NCI-H446 (cell line): ENCODE measurements around the gene HNRNPA1L2.
A peak's percentile ranks its signal among the peaks of the same experiment; 100 is the strongest.
"Not testable (repeated sequence)": the region's sequence is repeated elsewhere in the genome, so short reads cannot be mapped to it uniquely, and the experiment has no call there.

Experiments used
- DNase-seq, 2 experiments: peaks; one replicate each; lab custom pipeline; 2025; lab: John Stamatoyannopoulos, UW

Gene HNRNPA1L2

DNA sequence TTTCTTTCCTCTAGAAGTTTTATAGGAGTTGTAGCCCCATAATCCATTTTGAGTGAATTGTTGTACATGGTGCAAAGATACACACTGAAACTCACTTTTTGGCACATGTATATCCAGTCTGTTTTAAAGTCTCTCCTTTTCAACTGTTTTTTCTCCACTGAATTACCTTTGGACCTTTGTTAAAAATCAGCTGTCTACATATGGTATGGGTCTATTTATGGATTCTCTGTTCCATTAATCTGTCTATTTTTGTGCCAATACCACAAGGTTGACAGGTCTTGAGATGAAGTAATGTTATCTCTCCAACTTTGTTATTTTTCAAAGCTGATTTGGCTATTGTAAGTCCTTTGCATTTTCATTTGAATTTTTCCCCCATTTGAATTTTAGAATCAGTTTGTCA is 4.7 kb downstream of the HNRNPA1L2 start:
- DNase-seq = no peak

DNA sequence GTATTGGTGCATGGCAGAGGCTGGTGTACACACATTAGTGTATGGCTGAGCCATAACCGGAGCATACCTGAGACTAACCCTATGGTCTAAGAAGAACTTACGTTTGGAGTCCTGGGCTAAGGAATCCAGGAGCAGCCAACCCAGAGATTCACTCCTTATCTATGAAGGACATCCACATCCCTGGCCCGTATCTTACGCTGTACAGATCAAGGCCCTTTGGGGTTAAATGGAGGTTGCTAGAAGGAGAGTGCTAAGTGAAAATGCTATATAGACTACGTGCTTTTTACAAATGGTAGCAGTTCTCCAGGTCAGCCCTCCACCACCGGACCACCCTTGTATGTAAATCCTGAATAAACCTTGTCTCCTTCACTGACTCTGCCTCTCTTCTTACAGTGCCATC is 8.5 kb downstream of the HNRNPA1L2 start:
- no peak for DNase-seq

DNA sequence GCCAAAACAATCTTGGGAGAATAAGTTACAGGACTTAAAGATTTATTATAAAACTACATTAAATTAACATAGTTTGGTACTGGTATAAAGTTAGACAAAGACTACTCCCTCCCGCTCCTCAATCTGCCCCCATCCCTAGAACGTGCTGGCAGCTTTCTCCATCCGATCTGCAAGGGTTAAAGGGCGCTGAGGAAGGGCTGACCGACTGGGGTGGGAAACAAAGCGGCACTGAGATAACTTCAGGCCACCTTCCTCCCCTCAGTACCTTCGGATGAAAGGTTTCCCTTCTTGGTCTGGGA is 9.6 kb downstream of the HNRNPA1L2 start:
- DNase-seq = no peak

DNA sequence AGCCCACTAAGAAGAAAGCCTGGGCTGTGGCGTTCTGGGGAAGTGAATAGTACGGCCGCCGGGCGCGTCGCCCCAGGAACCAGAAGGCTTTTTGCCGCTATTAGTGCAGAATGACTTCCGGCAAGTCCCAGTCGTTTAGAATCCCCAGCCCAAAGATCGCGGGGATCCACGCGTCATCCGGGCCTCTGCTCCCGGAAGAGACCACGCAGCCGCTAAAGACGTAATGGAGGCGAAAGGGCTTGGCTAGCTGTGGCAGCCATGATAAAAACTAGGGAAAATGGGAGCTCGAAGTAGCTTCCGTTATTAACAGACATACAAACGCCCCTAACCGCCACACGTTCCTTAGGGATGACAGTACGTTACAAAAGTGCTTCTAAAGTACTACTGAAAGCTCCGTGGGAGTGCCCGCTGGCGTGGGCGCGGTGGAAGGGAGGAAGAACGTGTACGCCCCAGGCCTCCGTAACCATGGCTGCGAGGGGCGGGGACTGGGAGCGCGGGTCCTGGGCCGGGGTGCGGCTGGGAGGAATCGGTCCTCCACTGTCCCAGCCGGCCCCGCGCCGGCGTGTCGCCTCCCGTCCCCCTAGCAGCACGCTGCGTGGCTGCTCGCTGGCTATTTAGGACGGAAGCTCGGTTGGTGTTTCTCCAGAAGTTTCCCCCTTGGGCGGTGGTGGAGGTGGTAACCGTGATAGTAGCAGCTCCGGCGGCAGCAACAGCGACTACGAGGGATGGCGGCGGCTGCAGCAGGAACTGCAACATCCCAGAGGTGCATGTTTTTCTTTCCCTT is 10.2 kb downstream of the HNRNPA1L2 start, which contains the start of gene SUGT1:
Gene SUGT1 (plus strand): TSS at position 641 of the 784 bp plus-strand sequence. CDS start 85 bp downstream, at position 726.
- DNase-seq = peak; percentile 86 to 95

DNA sequence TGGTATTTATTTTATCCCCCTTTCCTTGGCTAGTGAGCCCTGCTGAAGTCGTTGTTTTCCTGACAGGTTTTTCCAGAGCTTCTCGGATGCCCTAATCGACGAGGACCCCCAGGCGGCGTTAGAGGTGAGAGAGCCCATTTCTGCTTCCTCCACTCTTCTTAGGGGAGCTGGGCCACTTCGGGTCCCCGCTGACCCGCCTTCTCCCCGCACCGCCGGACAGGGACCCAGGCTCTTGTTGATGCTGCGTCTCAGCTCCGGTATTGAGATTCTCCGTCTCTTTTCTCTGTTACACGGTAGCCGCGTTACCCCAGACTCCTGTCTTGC is 10.7 kb downstream of the HNRNPA1L2 start:
- DNase-seq = no peak

DNA sequence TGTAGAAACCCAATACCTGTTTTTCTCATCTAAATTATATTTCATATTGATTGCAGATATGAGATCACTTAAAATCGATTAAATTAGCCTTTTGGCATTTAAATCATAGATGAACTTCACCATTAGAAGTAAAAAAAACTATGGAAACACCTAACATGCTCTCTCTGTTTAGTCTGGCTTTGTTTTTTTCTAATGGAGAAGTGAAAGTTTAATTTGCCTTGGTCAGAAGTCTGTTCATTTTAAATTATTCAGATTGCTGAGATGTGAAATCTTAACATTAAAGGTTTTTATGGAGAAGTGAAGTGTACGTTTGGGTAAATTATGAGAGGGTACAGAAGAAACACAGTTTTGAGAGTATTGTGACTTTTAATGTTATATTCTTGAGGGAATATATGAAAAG is 17.1 kb downstream of the HNRNPA1L2 start:
- DNase-seq = no peak

DNA sequence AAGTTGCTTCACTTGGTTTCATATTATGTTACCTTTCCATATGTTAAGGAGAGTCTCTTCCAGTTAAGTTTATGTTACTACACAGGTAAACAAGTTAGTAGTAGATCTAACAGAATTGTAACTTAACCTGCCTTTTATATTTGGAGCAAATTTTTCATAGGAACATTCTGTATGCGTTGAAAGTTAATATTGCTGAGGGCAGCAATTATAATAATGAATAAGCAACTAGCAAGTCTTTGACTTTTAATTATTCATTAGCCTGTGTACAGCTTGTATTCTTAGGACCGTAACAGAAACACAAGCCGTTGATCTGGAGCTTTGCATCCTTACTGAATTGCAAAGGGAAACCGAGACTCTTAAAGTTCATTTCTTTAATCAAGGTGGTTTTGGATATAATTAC is 22.0 kb downstream of the HNRNPA1L2 start:
- no peak for DNase-seq

DNA sequence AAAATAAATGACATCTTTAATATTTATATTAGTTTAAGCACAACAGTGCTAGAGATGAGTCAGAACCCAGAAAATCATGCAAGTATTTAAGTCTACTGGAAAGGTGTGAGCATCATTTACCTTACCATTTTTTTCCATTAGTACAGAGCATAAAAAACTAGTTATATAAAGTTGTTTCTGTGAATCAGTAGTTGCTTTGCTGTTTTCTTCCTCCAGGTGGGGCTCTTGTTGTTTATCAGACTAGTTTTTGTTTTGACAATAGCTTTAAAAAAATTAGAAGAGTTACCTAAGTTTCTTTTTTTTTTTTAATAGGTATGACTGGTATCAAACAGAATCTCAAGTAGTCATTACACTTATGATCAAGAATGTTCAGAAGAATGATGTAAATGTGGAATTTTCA is 23.1 kb downstream of the HNRNPA1L2 start:
- DNase-seq = no peak

DNA sequence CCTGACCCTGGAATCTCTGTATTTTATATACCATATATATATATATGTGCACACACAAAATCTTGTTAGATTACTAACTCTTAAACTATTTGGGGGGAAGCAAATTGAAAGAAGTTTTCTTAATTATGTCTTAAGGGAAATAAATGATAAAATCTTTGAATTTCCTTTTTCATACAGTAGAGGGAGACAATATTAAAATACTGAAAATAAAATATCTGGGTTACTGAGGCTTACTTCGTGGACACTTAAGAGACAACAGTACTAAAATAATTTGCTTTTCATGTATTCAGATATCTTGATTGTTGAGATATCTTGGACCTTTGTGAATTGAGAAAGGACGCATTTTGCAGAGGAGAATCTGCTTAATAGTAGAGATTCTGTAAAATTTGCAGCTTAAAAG is 27.4 kb downstream of the HNRNPA1L2 start:
- DNase-seq = no peak

DNA sequence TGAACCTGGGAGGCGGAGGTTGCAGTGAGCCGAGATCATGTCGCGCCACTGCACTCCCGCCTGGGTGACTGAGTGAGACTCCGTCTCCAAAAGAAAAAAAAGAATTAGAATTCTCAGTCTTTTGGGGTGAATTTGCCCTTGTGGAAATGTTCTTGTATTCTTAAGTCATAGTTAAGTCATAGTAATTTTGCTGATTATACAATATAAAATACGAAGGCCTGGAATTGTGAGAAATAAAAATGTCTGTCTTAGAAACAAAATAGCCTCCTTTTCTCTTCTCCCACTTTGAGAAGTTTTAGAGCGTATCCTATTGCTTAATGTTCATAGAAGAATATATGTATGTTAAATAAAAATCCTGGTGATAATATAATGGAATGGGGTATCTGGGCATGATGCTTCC is 28.5 kb downstream of the HNRNPA1L2 start:
- DNase-seq = no peak

DNA sequence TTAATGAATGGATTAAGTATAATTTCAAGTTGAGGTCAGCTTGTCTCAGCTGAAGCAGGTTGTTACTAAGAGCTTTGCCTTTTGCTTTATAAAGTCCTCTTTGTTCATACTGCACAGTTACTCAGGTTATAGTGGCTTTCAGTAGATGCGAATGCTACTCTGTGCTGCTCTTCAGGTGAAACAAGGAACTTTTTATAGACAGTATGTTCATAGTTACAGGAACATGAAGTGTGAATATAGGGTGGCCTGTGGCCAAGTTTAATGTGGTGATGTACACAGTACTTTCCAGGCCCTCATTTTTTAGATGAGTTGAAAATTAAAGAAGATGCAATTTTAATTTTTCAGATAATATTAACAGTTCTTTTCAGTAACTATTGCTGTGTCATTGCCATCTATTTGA is 31.2 kb downstream of the HNRNPA1L2 start:
- DNase-seq = no peak

DNA sequence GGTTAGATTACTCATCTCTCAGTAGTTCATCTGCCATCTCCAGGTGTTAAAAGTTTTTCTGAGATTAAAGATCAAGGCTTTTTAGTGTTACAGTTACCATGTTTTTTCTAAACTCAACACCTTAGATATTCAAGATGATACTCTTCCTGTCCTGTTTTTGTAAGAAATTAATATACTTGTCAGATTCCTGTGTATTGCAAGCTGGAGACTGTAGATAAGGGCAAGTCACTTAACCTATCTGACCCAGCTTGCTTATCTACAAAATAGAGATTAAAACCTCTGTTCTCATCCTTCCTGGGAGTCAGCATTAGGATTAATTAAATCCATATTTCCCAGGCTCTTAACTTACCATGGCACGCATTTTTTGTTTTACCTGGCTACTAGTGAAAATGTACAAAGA is 35.6 kb downstream of the HNRNPA1L2 start:
- no peak for DNase-seq

DNA sequence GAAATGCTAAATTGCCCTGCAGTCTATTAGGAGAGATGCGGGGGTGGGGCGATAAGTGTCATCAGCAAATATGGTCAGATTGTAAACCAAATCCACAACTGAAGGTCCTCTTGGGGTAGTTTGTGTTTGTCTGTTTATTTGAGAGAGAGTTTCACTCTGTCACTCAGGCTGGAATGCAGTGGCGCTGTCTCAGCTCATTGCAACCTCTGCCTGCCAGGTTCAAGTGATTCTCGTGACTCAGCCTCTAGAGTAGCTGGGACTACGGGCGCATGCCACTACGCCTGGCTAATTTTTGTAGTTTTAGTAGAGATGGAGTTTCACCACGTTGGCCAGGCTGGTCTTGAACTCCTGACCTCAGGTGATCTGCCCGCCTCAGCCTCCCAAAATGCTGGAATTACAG is 43.6 kb downstream of the HNRNPA1L2 start:
- DNase-seq = not testable (repeated sequence)

DNA sequence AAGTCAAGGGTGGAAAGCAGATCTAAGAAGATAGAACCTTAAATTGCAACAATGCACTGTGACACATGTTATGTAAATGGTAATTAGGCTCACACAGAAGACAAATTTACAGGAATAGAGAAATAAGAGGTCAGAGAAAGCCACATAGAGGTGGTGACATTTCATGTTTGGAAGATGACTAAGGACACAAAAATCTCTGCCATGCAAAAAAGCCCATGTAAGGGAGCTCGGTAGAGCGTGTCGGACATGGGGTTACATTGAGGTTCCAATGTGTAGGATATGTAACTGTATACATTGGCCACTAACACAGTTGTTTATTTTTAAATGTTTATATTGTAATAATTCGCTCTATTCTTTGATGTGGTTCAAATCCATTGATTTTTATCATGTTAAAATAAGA is 44.1 kb downstream of the HNRNPA1L2 start:
- no peak for DNase-seq
